Spleen (tissue), 7 donors: ENCODE measurements around the gene CACNA1C.

Source experiments
- POLR2A ChIP-seq, 3 donors: fragments of 450-650 bp; IDR thresholded peaks; one replicate each; pipeline ENCODE4 v1.5.1; 2017; ENCODE audit warnings: antibody characterized with exemption in 3 of 3, mild to moderate bottlenecking in 1 of 3
- TF ChIP-seq, protein P1 (sequence below), 11 experiments: fragments of 200-600 bp in 7 of 11; fragments of 450-650 bp in 4 of 11; sonication (generic) in 4 of 11; IDR thresholded peaks in 8 of 11; conservative IDR thresholded peaks in 3 of 11; 1 replicate in 7 of 11; 2 replicates in 4 of 11; pipeline versions ENCODE4 v1.4.0 to v1.8.0; 2016 to 2021; ENCODE audit warnings: antibody characterized with exemption in 11 of 11, inconsistent platforms in 4 of 11, mild to moderate bottlenecking in 1 of 11
- donor health status: DM: no; HTN: no; CAD: no; lungs with moderate emphysema.
- donor health status: DM: no; HTN: no; CAD: no.
- donor health status: DM: no; HTN: no; CAD: no.

DNA sequence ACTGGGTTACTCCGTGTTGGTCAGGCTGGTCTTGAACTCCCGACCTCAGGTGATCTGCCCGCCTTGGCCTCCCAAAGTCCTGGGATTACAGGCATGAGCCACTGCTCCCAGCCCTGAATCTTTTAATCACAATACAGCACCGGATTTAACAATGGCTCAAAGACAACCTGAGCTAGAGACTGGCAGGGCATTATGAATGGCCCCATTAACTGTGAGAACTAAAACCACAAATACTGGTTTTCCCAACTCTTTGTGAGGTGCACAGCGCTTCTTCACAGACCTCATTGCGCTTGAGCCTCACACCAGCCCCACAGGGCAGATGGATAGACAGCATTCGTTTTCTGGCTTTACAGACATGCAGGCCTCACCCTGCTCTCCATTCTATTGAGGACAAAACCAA is 634.9 kb downstream of the CACNA1C start:
- TF ChIP-seq, protein P1, sequence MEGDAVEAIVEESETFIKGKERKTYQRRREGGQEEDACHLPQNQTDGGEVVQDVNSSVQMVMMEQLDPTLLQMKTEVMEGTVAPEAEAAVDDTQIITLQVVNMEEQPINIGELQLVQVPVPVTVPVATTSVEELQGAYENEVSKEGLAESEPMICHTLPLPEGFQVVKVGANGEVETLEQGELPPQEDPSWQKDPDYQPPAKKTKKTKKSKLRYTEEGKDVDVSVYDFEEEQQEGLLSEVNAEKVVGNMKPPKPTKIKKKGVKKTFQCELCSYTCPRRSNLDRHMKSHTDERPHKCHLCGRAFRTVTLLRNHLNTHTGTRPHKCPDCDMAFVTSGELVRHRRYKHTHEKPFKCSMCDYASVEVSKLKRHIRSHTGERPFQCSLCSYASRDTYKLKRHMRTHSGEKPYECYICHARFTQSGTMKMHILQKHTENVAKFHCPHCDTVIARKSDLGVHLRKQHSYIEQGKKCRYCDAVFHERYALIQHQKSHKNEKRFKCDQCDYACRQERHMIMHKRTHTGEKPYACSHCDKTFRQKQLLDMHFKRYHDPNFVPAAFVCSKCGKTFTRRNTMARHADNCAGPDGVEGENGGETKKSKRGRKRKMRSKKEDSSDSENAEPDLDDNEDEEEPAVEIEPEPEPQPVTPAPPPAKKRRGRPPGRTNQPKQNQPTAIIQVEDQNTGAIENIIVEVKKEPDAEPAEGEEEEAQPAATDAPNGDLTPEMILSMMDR (IDR thresholded peaks at IDR 0.05 in 8 of 11, conservative IDR thresholded peaks at IDR 0.05 in 3 of 11) = no peak
- no peak for TF ChIP-seq POLR2A (IDR thresholded peaks at IDR 0.05)
